ENCODE data around the gene TXNDC5. TPM values are rescaled to one million over a fixed set of nuclear protein-coding genes. Genes with fewer than 3 reads are reported as not detected.
"Not testable (repeated sequence)": the region's sequence is repeated elsewhere in the genome, so short reads cannot be mapped to it uniquely, and the experiment has no call there.

The TXNDC5 gene
- total RNA-seq, 1 donor: 124 TPM

DNA sequence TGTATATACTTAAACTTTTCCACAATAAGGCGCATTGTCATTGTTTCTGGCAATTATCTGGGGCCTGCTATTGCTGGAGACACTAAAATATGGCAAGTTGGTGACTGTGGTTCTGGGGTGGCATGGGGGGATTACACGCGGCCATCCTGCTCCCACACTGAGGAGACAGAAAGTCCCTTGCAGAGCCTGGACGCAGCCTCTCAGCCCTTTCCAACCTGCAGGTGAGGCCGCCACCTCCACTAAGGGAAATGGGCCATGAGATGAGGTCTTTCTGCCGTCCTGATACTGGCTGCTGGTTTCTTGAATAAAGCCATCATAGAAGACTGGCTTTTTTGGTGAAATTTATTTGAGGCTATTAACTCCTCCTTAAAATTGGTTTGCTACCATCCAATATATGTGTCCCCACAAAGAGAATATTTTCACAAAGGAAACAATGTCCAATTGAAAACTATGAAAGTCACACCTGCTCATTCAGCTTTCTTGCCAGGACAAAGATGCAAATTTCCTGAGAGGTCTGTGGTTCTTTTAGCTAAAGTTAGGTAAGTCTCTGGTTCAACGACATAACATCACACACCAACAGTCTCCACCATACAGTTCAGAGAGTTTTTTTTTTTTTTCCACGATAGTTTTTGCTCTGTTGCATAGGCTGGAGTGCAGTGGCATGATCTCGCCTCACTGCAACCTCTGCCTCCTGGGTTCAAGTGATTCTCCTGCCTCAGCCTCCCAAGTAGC is 13.0 kb downstream of the TXNDC5 start:
- DNase-seq (ENCODE audit: low read depth in 2 of 3, low spot score in 2 of 3): no peak

DNA sequence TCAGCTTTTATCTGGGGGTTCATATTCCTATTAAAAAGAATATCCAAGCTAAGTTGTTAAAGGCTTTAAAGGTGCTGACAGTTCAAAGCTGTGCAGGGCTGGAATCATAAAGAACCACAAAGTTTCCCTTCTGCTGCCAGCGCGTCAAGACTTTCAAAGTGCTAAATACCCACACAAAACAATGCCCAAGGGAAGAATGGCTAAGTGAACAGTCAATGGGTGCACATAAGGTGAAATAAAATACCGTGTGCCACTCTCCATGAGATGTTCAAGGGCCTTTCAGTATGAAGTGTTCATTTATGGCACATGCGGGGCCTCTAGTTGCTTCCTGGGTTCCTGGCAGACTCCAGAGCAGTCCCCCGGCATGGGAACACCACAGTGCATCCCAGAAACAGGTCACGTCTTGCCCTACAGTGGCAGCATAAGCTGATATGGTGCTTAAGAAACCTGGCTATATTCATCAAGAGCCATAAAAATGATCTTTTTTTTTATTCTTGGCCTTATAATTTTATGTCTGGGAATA is 14.1 kb downstream of the TXNDC5 start:
- no peak for DNase-seq (ENCODE audit: low read depth in 2 of 3, low spot score in 2 of 3)

DNA sequence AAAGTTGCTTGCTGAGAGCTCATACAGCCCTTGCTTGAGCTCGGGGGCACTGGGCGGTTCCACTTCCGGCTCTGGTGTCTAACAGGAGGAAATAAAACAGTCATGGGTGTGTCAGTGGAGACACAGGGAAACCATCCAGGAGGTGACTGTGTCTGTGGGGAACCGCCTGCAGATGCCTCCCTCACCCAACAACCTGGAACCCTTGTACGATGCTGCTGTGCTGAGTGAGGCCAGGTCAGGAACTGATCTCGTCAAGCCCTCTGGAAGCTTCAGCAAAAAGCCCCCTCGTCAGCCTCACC is 15.5 kb downstream of the TXNDC5 start:
- no peak for DNase-seq (ENCODE audit: low read depth in 2 of 3, low spot score in 2 of 3)

DNA sequence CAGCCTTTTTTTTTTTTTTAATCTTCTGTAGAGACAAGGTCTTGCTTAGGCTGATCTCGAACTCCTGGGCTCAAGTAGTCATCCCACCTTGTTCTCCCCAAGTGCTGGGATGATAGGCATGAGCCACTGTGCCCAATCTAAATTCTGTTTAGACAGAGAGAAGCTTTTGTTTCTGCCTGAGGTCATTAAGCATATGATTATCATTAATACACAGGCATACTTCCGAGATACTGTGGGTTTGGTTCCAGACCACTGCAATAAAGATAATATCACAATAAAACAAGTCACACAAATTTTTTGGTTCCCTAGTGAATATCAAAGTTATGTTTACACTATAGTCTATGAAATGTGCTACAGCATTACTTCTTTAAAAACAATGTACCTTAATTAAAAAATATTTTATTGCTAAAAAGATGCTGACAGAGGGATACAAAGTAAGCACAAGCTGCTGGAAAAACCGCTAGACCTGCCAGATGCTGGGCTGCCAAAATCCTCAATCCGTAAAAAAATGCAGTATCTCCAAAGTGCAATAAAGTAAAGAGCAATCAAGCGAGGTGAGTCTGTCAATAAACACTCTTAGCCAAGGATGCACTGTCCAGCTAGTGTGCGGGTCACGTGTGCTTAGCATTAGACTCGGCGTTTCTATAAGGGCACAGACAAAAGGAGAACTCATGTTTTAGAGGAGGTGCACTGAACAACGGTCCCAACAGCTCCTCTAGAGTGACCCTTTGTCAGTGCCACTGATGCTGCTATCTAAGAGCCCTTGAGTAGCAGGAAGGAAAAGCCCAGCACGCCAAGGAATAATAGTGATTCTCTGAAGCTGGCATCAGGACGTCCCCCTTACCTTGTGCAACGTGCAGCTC is 16.1 kb downstream of the TXNDC5 start:
- peak in 1 of 3 donors; percentile 28 for DNase-seq (ENCODE audit: low read depth in 2 of 3, low spot score in 2 of 3)

DNA sequence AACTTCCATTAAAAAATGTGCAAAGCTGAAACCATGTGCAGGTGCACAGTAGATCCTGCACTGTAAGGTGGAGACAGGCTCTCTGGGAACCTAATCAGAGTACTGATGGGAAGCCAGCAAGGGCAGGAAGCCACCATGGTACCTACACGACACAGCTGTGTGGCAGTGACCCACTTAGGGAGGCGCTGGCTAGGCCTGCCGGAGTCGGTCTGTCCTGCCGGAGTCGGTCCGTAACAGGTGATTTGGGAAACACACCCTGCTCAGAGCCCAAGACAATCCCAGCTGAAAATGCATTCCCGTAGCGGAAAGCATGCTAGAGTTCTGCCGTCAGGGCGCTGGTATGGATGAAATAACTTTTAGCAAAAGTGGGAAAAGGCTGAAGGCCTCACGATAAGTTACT is 17.2 kb downstream of the TXNDC5 start:
- no peak for DNase-seq (ENCODE audit: low read depth in 2 of 3, low spot score in 2 of 3)

DNA sequence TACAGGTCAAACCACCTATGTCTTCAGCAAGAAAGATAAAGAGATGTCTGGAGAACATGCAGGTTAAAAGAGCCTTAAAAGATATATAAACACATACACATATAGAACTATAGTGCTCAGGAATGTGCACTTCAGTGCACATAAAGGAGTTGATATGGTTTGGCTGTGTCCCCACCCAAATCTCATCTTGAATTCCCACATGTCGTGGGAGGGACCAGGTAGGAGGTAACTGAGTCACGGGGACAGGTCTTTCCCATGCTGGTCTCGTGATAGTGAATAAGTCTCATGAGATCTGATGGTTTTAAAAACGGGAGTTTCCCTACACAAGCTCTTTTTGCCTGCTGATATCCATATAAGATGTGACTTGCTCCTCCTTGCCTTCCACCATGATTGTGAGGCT is 18.2 kb downstream of the TXNDC5 start:
- not testable (repeated sequence) for DNase-seq (ENCODE audit: low read depth in 2 of 3, low spot score in 2 of 3)

DNA sequence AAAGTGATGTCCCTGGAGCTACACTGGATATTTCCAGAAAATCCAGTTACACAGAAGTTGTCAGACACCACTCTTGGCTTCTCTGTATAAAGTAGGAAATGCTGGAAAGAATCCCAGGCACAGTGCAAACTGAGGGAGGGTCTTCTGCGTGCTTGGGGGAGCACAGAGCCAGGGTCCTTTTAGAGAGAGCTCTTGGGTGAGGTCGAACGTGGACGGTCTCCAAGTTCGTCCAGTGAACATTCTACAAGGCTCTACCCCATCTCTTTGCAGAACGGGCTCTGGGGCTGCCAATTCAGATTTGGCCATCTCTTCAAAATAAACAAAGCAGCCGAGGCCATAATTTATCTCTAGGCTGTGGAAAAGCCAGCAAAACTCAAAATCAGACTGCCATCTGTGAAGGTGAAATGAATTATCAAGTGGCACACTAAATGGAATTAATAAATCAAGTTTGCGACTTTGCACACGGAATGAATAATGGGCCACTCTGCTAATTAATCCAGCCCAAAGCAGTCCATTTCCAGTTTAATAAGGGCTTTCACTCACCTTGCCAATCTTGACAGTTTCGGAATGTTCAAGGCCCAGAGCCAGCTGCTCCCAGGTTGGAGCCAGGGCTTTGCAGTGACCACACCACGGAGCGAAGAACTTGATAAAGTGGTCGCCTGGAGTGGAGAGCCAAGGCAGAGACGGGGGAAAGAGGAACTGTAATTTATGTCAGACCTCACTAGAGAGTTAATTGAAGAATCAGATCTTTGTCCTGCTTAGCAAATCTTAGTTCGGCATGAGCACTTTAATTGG is 19.3 kb downstream of the TXNDC5 start:
- DNase-seq (ENCODE audit: low read depth in 2 of 3, low spot score in 2 of 3): no peak

DNA sequence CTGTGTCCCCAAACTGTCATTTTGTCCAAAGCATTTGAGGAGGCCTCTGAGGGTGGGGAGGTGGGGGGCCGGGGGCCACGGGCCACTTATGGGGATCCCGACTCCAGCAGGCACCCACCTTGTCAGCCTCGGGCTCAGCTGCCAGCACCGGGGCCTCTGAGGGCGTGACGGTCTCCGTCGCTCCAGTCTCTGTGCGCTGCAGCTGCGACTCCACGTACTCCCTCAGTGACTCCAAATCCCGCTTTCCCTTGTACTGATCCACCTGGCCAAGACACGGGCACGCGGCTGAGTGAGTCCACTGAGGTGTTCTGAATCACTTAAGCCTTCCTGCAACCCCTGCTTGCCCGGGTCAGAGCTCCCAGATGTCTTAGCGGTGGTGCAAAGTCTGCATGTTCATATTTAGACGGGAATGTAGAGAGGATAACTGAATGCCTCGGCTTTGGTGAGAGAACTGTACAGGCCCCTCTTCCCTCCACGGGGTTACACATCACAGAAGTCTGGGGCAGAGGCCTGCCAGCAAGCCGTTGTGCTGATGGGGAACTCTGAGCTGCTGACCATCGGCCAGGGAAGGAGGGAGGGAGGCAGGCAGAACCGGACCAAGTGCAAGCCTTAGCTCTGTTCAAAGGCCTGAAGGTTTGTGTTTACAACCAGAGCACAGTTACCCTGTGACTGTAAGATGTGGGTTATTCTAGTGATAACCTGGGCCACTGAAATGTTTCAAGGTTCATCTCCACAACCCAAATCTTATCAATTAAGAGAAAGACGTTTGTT is 21.8 kb downstream of the TXNDC5 start:
- DNase-seq (ENCODE audit: low read depth in 2 of 3, low spot score in 2 of 3): no peak

DNA sequence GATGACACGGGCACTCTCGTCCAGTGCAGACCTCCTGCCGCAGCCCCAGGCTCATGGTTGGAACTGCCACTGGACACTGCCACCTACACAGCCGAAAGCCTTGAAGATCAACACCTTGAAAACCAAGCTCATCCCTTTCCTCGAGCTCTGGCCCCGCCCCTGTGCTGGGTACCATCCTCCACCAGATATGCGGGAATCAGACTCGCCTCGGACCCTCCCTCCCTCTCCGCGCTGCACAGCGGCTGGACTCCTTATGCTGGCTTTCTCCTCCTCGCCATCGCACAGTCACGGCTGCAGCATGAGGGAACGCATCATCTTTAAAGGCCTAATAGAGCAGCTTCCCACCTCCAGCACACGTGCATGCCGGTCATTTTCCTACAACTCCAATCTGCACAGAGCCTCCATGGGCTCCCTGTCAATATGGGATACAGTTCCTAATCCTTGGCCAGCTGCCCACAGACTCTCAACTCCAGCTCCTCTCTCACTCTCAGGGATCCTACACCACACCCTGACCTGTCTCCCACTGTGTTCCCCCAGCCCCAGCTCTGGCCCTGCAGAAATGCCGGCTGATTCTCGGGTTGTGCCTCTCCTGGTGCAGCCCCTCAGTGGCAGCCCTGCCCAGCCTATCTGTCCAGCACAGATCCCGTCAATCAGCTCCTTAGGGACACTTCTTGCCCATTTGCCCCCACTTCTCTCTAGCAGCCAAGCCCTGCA is 23.2 kb downstream of the TXNDC5 start:
- DNase-seq (ENCODE audit: low read depth in 2 of 3, low spot score in 2 of 3): no peak

DNA sequence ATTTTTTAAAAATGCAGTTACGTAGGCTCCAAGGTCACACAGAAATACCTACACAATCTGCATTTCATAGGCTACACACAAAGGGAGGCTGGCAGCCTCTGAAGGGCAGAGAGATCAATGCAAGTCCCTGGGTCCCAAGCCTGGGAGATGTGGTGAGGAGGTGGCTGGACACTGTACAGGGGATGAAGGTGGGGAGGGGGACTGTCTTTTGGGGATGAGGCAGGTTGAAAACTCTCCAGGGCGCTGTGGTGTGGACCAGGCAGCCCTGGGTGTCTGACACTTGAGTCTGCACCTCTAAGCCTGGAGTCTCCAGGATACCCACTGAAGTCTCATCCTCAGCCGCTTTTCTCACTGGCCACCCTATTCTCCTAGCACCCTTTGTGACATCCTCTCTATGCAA is 24.5 kb downstream of the TXNDC5 start:
- DNase-seq (ENCODE audit: low read depth in 2 of 3, low spot score in 2 of 3): no peak

DNA sequence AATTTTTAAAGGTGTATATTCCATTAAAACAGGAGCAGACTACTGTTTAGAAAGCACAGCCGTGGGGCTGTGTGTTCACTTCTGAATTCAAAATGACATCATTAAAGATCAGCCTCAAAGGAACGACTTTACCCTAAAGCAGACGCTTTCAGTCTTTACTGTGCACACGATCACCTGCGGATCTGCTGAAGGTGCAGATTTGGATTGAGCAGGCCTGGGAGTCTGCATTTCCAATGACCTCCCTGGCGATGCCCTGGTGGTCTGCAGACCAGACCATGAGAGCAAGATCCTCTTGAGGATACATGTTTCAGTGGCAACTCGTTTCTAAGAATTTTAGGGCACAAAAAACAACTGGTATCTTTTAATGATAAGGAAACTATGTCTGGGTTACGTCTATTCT is 27.2 kb downstream of the TXNDC5 start:
- DNase-seq (ENCODE audit: low read depth in 2 of 3, low spot score in 2 of 3): no peak

DNA sequence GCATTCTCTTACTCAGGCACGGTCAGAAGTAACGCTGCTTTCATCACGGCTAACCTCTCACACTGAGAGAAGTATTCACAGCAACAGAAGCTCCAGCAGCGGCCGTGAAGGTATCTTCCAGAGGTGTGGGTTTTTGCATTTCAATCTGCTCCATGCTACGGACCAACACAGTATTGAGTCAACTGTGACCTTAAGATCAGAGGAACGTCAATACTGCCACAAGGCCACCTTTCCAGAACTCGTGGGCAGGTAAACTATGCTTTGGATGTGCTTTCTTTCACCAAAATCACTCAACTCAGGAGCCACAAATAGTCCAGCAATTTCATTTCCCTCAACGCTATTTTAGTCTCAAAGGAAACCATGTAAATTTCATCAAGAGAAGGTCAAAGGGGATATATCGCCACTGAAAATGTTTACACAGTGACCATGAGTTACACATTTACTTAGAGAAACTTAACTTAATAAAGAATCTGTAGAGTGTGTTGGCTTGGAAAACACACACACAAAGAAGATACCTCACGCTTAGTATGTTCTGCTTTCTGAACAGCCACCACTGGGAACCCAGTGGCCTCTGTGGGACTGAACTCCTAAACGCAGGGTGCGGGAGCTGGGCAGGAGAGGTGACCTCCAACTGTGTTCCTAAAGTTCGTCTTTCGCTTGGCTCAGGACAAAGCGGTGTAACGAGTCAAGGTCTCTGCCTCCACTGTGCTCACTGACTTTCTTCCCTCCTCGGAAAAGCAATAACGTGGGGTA is 27.9 kb downstream of the TXNDC5 start:
- DNase-seq (ENCODE audit: low read depth in 2 of 3, low spot score in 2 of 3): no peak

DNA sequence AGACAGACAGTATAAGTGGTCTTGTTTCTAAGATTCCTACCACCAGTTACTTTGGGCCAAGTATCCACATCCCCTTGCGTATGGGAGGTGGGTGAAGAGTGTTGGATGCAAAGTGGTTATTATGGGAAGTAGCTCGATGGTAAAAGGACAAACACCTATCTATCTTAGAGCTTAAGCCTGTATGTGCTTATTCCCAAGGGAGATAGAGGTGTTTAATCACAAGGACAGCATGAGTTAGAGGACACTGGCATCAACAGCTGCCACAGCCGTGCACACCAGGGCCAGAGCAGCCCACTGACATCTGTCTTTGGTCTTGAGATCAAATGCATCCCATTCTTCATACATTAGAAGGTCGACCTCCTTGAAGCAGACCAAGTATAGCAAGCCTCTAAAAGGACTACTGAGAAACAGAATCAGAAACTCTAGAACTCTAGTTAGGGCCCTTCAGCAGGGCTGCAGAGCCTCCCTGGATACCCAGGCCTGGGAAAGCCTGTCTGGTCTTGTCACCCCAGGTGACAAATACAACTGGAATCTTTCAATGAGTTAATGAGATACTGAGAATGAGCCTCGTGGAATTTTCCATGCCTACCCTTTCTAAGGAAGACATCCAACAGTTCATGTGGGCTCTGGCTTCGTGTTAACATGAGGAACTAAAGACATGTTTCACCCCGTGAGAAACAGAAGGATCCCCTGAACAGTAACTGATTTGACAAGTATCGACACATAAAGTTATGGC is 28.7 kb downstream of the TXNDC5 start:
- DNase-seq (ENCODE audit: low read depth in 2 of 3, low spot score in 2 of 3): no peak

DNA sequence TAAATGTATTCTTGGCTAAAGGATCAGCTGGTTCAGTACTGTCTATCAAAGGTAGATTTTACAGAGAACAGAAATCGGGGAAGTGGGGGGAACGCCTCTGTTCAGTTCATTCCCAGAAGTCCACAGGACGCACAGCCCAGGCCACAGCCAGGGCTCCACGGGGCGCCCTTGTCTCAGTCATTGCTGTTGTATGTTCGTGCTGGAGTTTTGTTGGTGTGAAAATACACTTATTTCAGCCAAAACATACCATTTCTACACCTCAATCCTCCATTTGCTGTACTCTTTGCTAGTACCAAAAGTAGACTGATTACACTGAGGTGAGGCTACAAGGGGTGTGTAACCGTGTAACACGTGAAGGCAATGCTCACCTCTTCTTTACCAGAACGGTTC is 29.9 kb downstream of the TXNDC5 start:
- no peak for DNase-seq (ENCODE audit: low read depth in 2 of 3, low spot score in 2 of 3)

DNA sequence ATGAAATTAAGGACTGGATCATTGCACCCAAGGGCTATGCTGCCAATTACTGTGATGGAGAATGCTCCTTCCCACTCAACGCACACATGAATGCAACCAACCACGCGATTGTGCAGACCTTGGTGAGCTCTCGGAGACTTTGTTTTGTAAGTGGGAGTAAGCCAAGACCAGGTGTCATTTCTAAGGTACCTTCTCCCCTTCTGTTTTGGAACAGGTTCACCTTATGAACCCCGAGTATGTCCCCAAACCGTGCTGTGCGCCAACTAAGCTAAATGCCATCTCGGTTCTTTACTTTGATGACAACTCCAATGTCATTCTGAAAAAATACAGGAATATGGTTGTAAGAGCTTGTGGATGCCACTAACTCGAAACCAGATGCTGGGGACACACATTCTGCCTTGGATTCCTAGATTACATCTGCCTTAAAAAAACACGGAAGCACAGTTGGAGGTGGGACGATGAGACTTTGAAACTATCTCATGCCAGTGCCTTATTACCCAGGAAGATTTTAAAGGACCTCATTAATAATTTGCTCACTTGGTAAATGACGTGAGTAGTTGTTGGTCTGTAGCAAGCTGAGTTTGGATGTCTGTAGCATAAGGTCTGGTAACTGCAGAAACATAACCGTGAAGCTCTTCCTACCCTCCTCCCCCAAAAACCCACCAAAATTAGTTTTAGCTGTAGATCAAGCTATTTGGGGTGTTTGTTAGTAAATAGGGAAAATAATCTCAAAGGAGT is 30.4 kb downstream of the TXNDC5 start:
- no peak for DNase-seq (ENCODE audit: low read depth in 2 of 3, low spot score in 2 of 3)

DNA sequence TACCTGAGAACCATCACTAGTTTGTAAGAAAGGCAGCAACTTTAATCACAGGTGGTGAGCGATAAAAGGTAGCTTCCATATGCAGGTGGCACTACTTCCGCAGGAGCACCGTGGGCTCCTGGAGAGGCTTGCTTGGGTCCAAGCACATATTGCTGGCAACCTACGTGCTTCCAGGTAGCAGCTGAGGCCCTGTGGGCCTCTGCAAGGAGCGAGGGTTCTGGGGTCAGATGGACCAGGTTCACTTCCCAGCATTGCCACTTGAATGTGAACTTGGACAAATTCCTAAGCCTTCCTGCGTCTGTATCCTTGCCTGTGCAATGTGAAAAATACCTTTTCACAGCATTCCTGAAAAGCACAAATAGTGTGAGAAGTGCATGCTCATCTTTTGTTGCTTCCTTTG is 31.0 kb downstream of the TXNDC5 start:
- DNase-seq (ENCODE audit: low read depth in 2 of 3, low spot score in 2 of 3): no peak

DNA sequence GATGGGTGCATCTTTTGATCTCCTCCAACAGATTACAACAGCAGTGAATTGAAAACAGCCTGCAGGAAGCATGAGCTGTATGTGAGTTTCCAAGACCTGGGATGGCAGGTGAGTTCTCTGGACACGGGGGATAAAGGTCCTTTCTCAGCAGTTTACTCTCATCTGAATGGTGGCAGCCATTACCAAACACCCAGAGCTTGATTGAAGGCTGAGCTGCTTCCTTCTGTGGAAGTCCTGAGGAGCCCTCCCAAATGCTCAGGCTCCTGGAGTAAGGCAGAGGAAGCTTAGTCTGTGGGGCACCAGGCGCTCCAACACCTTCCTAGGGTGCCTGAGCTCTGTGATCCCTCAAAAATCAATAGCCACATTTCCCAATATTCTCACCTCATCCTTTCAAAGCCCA is 31.5 kb downstream of the TXNDC5 start:
- DNase-seq (ENCODE audit: low read depth in 2 of 3, low spot score in 2 of 3): no peak

DNA sequence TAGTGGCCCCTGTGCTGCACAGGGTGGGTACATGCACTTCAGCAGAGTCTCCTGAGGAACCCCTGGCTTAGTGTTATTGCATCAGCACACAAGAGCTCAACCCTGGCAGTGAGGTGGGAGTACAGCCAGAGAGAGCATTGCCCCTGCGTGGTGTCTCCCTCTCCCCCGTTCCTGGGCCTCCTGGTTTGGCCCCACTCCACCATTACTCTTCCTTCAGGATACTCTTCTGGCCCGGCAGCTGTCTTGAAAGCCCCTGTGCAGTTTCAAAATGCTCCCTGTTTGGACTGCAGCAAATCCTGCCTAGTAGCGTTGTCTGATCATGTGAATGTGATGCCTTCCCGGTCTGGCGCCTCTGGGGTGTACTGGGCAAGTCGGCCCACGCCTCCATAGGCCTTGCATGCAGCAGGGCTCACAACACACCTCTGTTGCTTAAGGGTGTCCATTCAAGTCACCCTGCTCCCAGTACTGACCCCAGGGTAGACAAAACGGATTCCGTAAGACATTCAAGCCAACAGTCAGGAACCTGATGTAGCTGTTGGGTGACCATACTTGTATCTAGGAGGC is 32.1 kb downstream of the TXNDC5 start:
- DNase-seq (ENCODE audit: low read depth in 2 of 3, low spot score in 2 of 3): no peak

Data from hematopoietic multipotent progenitor cell (in vitro differentiated cells).